HG02973 (cell line): Measurements from ENCODE around the gene CARD8.
"Not testable (repeated sequence)": the region's sequence is repeated elsewhere in the genome, so short reads cannot be mapped to it uniquely, and the experiment has no call there.

Experiments
- ATAC-seq: cut with Tn5 transposase; IDR thresholded peaks from one replicate; pipeline ENCODE4 v1.9.1; 2021; ENCODE audit warnings: moderate library complexity; ENCODE audit not compliant: unreplicated experiment

The CARD8 gene

GRCh38 chr19:48255376-48256303 lies at the start of gene CARD8:
Gene CARD8 (minus strand): TSS chr19:48255912. CDS start chr19:48241020, 14,892 bp downstream.
- ATAC-seq: peak; percentile 52

- no peak for ATAC-seq
Observed at GRCh38 chr19:48303866-48304265, 48.2 kb upstream of the CARD8 start.

- ATAC-seq: no peak
Observed at GRCh38 chr19:48303367-48303766, 47.7 kb upstream of the CARD8 start.

- no peak for ATAC-seq
Observed at GRCh38 chr19:48302600-48302959, 46.9 kb upstream of the CARD8 start.

GRCh38 chr19:48301886-48302599 lies 46.3 kb upstream of the CARD8 start:
- no peak for ATAC-seq

GRCh38 chr19:48297975-48298374 lies 42.3 kb upstream of the CARD8 start:
- ATAC-seq: no peak

GRCh38 chr19:48296963-48297734 lies 41.4 kb upstream of the CARD8 start:
- no peak for ATAC-seq

- no peak for ATAC-seq
Observed at GRCh38 chr19:48295458-48295857, 39.7 kb upstream of the CARD8 start.

GRCh38 chr19:48292798-48293197 lies 37.1 kb upstream of the CARD8 start:
- no peak for ATAC-seq

GRCh38 chr19:48291489-48291815 lies 35.7 kb upstream of the CARD8 start:
- not testable (repeated sequence) for ATAC-seq

GRCh38 chr19:48290771-48291488 lies 35.2 kb upstream of the CARD8 start:
- ATAC-seq: no peak

- ATAC-seq: no peak
Observed at GRCh38 chr19:48290401-48290770, 34.7 kb upstream of the CARD8 start.

GRCh38 chr19:48287748-48288147 lies 32.0 kb upstream of the CARD8 start:
- ATAC-seq: no peak

GRCh38 chr19:48284896-48285295 lies 29.2 kb upstream of the CARD8 start:
- no peak for ATAC-seq

GRCh38 chr19:48283908-48284307 lies 28.2 kb upstream of the CARD8 start:
- no peak for ATAC-seq

GRCh38 chr19:48279747-48280146 lies 24.0 kb upstream of the CARD8 start:
- ATAC-seq: no peak

GRCh38 chr19:48274938-48275337 lies 19.2 kb upstream of the CARD8 start:
- no peak for ATAC-seq

GRCh38 chr19:48274173-48274572 lies 18.5 kb upstream of the CARD8 start:
- ATAC-seq: no peak

GRCh38 chr19:48271531-48272151 lies 15.9 kb upstream of the CARD8 start:
- ATAC-seq: no peak

GRCh38 chr19:48269617-48270026 lies 13.9 kb upstream of the CARD8 start:
- not testable (repeated sequence) for ATAC-seq
